Activated CD4-positive, CD25-positive, alpha-beta regulatory T cell (primary cell): ENCODE measurements around the gene ITM2B.
"Not testable (repeated sequence)": the region's sequence is repeated elsewhere in the genome, so short reads cannot be mapped to it uniquely, and the experiment has no call there.

Experiments
- DNase-seq, 4 experiments: peaks; one replicate each; lab custom pipeline; 2025; lab: John Stamatoyannopoulos, UW

ITM2B gene

DNA sequence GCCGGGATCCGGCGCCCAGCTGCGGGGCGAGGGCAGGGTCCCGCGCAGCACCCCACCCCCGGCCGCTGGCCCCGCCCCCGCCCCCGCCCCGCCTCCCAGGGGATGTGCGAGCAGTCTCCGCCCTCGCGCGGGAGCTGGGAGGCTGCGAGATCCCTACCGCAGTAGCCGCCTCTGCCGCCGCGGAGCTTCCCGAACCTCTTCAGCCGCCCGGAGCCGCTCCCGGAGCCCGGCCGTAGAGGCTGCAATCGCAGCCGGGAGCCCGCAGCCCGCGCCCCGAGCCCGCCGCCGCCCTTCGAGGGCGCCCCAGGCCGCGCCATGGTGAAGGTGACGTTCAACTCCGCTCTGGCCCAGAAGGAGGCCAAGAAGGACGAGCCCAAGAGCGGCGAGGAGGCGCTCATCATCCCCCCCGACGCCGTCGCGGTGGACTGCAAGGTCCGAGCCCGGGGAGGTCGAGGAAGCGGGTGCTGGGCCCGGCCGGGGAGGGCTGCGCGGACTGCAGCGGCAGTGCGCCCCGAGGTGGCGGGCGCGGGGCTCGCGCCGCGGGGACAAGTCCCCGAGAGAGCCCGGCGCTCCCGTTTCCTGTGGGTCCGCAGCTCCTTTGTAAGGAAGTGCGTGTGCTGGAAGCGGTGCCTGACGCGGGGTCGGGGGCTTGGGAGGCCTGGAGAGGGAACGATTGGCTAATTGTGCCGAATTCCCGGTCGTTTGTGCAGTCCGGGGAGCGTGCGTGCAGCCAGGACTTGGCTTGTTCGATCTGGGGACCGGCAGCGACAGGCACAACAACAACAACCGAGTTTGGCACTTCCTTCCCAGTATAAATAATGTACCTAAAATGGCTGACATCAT lies at the start of gene ITM2B:
TSS of gene ITM2B (plus strand) at position 161 of the 843 bp plus-strand sequence. CDS start at position 316, 155 bp downstream.
- DNase-seq = peak; percentile 51 to 62 (median 58)

GRCh38 chr13:48184260-48184659 lies 48.7 kb upstream of the ITM2B start:
- DNase-seq = no peak

DNA sequence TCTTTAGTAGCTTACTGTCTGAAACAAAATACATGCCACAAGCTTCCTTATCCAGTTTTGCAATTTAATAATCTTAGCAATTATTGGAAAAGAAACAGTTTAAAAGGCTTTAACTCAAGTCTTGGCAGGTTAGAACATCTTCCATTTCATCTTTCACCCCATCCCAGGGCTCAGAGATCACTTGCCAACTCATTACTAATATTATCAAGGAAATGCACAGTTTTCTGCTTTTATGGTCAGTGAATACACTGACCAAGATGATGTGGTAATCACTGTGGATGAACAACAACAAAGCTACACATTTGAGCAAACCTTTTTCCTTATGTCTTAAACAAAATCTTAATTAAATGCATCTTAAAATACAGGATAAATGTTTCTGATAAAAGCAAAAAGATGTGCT lies 48.0 kb upstream of the ITM2B start:
- no peak for DNase-seq

GRCh38 chr13:48186722-48187121 lies 46.3 kb upstream of the ITM2B start:
- DNase-seq = no peak

DNA sequence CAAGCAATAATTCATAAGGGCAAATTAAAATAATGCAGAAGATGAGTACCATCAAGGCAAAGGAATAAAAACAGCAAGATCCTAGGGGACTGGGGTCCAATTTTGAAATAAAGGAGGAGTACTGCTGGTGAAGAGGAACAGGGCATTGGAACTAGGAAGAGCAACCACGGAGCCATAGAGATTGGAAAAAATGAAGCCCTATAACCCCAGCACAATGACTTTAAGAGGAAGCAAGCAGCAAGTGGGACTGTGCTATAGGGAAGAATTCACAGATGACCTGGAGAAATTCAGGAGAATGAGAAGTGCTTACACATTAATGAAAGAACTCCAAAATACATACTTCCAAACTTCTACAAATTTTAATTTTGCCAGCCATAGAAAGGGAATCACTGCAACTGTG lies 44.9 kb upstream of the ITM2B start:
- DNase-seq = no peak

GRCh38 chr13:48188601-48189000 lies 44.4 kb upstream of the ITM2B start:
- DNase-seq = no peak

DNA sequence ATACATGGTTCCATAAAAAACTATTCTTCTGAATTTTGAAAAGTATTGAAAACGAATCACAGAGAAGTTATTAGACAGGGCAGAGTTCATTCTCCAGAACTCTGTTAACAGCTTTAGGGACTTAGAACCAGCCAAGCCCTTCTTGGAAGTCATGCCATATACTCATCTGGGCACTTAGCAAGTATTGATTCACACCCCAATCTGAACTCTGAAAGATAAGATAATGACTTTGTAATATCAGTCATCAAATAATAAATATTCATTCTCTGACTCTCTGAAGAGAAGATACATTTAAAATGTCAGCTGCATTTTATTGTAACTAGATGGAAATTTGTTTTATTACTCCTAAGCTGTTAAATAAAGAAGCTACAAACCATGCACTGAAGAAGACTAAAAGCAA lies 43.8 kb upstream of the ITM2B start:
- no peak for DNase-seq

GRCh38 chr13:48192411-48192935 lies 40.5 kb upstream of the ITM2B start:
- DNase-seq = no peak

GRCh38 chr13:48194379-48194754 lies 38.6 kb upstream of the ITM2B start:
- DNase-seq = no peak

GRCh38 chr13:48199404-48199946 lies 33.5 kb upstream of the ITM2B start:
- DNase-seq = no peak

GRCh38 chr13:48201044-48201443 lies 32.0 kb upstream of the ITM2B start:
- DNase-seq = no peak

DNA sequence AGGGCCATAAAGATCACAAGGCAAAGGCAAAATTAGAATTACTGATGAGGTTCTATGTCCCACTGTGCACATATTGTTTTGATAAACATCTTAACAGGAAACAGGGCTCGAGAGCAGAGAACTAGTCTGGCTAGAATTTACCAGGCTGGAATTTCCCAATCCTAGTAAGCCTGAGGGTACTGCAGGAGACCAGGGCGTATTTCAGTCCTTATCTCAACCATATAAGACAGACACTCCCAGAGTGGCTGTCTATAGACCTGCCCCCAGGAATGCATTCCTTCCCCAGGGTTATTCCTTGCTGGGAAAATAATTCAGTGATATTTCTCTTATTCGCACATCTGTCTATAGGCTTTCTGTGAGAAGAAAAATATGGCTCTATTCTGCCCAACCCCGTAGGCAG lies 25.8 kb upstream of the ITM2B start:
- DNase-seq = not testable (repeated sequence)

DNA sequence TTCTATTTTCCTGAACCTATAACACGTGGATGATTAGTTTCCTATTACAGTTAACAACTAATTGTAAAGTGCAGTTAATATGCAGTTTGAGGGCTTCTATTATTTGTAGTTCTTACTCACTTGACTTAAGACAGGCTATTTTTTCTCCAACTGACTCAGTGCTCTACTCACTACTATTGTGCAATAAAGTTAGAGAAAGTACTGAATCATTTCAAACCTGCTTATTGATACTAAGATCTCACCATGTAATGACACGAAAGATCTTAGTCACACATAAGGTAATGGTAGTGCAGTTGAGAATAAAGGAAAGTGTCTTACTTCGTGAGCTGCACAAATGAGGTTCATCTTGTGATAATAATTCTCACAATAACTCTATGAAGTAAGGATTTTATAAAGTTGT lies 22.8 kb upstream of the ITM2B start:
- no peak for DNase-seq

- DNase-seq = no peak
Observed at GRCh38 chr13:48214519-48215121, 18.4 kb upstream of the ITM2B start.

DNA sequence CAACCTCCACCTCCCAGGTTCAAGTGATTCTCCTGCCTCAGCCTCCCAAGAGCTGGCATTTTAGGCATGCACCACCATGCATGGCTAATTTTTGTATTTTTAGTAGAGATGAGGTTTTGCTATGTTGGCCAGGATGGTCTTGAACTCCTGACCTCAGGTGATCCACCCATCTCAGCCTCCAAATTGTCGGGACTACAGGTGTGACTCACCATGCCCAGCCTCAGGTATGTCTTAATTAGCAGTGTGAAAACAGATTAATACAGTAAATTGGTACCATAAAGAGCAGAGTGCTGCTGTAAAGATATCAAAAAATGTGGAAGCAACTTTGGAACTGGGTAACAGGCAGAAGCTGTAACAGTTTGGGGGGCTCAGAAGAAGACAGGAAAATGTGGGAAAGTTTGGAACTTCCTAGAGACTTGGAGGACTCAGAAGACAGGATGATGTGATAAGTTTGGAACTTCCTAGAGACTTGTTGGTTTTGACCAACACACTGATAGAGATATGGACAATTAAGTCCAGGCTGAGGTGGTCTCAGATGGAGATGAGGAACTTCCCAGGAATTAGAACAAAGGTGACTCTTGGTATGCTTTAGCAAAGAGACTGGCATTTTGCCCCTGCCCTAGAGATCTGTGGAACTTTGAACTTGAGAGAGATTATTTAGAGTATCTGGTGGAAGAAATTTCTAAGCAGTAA lies 17.3 kb upstream of the ITM2B start:
- not testable (repeated sequence) for DNase-seq

DNA sequence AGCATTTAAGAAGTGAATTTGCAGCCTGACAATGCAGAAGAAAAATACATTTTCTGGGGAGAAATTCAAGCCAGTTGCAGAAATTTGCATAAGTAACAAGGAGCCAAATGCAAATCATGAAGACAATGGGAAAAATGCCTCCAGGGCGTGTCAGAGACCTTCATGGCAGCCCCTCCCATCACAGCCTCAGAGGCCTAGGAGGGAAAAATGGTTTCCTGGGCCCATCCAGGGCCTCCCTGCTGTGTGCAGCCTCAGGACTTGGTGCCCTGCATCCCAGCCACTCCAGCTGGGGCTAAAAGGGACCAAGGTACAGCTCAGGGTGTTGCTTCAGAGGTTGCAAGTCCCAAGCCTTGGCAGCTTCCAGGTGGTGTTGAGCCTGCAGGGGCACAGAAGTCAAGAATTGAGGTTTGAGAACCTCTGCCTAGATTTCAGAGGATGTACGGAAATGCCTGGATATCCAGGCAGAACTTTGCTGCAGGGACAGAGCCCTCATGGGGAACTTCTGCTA lies 16.7 kb upstream of the ITM2B start:
- DNase-seq = no peak

DNA sequence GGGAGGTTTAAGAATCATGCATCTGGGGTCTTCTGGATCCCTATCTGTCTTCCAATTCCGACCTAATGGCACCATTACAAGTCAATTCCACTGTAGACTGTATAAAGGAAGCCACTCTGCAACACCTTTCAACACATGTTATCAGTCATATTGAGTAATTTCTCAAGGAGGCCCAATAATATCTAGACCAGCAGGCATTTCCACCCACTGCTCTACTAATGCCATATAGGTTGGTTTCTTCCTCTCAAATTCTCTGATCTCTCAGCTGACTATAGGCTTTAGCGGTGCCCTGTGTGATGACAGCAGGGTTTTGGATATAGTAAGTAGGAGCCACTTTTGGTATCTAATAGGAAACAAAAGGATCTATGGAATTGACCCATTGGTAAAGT lies 12.4 kb upstream of the ITM2B start:
- DNase-seq = no peak

- no peak for DNase-seq
Observed at GRCh38 chr13:48220981-48221685, 11.9 kb upstream of the ITM2B start.

- no peak for DNase-seq
Observed at GRCh38 chr13:48221686-48222187, 11.3 kb upstream of the ITM2B start.

- DNase-seq = no peak
Observed at GRCh38 chr13:48222358-48223301, 10.4 kb upstream of the ITM2B start.
